NOMO-1 treated with DMSO at 0.1 percent for 48 hours (cell line): ENCODE measurements around the gene OMG.
"Not testable (repeated sequence)": the region's sequence is repeated elsewhere in the genome, so short reads cannot be mapped to it uniquely, and the experiment has no call there.

Experiments
- DNase-seq: peaks from one replicate; lab custom pipeline; 2025; ENCODE audit not compliant: unreplicated experiment; lab: John Stamatoyannopoulos, UW

OMG gene, protein sequence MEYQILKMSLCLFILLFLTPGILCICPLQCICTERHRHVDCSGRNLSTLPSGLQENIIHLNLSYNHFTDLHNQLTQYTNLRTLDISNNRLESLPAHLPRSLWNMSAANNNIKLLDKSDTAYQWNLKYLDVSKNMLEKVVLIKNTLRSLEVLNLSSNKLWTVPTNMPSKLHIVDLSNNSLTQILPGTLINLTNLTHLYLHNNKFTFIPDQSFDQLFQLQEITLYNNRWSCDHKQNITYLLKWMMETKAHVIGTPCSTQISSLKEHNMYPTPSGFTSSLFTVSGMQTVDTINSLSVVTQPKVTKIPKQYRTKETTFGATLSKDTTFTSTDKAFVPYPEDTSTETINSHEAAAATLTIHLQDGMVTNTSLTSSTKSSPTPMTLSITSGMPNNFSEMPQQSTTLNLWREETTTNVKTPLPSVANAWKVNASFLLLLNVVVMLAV

DNA sequence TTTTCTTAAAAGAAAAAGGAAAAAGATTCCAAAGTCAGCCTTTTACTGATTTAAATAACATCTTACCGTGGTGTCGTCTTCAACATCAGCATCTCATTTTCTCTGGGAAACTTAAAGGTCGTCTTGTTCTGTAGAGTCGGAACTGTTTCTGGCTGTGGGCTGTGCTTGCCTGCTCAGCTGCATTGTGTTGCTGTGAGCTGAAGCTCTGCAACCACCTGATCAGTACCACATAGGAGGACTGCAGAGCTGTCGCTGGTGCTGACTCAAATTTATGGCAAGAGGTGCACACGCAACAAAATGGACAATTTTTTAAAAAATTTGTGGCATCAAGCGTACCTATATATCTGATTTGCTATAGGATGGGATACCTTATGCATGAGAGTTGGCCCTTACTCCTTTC lies at the start of gene OMG:
Gene OMG (minus strand): TSS at position 150 of the 400 bp plus-strand sequence. CDS start 908 bp downstream, outside the sequence.
- DNase-seq = no peak

DNA sequence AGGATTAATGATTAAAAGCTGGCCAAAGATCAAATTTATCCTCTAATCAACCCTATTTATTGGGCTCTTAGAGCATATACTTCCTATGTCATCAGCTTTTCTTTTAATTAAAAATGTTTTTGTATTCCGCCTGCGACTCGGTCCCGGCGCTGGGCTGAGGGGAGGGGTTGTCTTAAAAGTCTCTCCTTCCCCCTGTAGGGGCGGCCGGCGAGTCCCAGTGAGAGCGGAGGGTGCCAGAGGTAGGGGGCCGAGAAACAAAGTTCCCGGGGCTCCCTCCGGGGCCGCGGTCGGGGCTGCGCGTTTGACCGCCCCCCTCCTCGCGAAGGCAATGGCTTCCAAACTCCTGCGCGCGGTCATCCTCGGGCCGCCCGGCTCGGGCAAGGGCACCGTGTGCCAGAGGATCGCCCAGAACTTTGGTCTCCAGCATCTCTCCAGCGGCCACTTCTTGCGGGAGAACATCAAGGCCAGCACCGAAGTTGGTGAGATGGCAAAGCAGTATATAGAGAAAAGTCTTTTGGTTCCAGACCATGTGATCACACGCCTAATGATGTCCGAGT lies 48.2 kb upstream of the OMG start:
- DNase-seq = not testable (repeated sequence)

DNA sequence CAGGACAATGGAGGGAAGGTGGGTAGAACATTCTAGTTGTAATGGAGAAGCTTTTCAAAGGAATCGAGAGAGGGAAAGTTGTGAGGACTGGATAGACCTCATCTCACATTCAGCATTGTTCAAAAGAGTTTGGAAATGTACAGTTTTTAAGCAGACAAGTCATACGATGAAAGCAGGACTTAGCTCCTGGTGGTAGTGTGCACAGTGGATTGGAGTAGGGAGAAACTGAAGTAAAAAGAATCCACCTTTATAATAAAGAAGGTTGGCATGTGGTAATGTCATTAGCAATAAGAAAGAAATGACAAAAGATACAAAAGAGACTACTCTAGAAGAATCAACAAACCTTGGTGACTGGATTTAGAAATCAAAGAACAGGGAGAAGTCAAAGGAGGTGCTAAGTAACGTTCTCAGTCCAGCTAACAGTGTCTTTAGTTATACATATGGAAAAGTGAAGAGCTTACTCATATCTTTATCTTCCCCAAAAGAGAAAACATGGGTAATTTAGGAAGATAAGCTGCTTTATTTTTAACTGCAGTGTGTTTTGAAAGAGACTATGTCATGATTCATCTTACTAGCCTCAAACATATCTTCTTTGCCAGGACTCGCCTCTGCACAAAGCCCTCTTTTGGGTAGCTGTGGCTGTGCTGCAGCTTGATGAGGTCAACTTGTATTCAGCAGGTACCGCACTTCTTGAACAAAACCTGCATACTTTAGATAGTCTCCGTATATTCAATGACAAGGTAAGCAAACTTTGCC lies 43.0 kb upstream of the OMG start:
- peak; percentile 72 for DNase-seq

DNA sequence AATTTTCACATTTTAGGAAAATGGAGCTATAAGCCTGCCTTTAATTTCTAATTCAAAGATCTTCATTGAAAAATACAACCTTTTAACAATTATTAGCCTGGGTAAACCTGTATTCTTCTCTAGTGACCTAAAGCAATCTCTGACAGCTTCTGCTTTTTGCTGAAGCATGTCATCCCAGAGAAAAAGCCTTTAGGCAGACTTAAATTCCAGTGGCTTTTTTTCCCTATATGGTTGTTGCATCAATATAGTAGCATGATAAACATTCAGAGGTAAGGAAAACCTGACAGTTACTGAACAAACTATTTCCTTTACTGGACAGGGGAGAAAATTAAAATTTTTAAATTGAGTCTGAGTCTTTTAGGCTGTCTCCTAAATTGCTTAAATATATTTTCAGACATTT lies 32.2 kb upstream of the OMG start:
- DNase-seq = no peak

DNA sequence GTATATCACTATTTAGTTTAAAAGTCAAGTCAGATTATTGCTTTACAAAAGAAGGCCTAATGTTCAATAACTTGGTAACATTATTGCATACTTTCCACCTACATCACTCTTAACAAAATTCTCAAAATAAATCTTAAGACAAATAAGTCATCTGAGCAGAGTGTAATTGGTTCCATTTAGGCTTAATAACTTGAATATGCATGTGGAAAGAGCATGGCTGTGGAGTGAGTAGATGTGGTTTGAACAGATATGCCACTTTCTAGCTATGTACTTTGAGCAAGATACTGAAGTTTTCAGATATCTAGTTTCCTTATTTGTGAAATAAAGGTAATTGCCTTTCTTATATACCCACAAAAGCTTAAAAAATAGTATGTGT lies 31.1 kb upstream of the OMG start:
- DNase-seq = no peak

DNA sequence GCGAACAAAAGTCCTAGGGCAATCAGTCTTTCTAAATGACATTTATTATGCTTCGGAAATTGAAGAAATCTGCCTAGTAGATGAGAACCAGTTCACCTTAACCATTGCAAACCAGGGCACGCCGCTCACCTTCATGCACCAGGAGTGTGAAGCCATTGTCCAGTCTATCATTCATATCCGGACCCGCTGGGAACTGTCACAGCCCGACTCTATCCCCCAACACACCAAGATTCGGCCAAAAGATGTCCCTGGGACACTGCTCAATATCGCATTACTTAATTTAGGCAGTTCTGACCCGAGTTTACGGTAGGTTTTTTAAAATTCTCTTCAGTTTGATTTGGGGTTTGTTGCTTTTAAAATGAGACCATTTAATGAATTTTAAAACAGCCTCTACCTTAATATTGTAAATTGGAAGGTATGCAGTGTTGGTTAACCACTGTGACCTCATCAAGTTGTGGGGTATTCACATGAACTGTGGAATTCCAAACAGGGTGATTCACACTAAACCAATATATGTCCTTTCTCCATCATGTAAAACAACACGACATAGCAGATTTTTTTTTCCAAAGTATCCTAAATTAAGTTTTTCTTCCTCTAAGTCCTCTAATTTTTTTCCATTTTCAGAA lies 30.6 kb upstream of the OMG start:
- no peak for DNase-seq

DNA sequence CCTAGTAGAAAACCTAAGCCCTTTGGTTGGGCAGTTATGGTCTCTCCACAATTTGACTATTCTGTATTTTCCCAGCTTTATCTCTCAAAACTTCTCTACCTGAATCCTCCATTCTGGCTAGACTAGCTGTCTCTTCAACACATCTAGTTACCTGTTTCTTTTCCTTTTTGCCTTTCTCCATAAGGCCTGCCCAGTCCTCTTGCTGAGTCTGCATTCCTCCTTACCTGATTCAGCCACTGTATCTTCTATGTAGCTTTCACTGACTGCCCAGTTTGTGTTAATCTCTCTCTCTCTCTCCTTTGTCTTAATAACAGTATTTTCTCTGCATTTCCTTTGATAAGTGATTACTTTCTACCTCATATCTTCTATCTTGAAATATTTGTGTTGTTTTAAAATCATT lies 26.5 kb upstream of the OMG start:
- DNase-seq = no peak

DNA sequence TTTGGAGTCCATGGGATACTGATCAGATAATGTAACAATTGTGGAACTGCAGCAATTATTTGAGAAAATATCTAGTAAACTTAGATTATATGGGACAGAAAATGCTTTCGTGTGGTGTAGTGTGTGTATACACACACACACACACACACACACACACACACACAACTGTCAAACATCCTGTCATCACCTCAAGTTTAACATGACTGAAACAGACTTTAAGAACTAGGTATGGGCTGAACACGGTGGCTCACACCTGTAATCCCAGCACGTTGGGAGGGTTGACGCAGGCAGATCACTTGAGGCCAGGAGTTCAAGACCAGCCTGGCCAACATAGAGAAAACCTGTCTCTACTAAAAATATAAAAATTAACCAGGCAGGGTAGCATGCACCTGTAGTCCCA lies 24.9 kb upstream of the OMG start:
- no peak for DNase-seq

DNA sequence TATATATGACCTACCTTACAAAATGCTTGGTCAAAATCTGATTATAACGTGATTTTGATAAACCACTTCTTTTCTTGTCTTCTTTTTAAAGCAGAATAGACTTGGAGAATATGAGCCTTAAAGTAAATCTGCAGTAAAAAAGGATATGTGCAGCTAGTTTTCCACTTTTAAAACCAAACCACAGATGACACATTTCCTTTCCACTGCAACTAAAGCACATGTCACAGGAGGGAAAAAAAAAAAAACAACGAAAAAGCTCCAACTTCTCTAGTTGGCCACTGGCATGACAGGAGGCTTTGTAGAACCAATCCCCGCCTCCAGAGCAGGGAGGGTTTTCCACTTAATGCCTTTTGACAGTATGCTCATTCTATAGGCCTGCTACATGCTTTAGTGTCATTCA lies 24.4 kb upstream of the OMG start, which contains the start of gene EVI2A:
Gene EVI2A (minus strand): TSS at position 142 of the 400 bp plus-strand sequence. CDS start 2,609 bp downstream, outside the sequence.
- peak; percentile 97 for DNase-seq

DNA sequence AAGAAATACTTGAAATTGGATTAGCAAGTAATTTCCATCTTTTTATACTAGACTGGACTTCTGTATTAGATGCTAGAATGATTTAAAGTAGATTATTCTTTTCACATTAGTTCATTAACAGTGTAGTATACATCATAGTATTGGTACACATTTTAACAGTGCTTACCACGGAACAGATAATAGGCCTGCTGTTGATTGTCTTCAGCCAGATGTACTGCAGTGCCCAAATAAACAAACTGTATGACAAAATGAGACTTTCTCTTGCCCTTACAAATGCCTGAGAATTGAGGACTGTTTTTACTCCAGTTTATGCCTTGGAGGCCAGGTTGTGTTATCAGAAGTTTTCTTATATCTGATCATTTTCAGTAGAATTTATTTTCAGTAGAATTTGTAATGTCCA lies 23.8 kb upstream of the OMG start:
- DNase-seq = peak; percentile 26

DNA sequence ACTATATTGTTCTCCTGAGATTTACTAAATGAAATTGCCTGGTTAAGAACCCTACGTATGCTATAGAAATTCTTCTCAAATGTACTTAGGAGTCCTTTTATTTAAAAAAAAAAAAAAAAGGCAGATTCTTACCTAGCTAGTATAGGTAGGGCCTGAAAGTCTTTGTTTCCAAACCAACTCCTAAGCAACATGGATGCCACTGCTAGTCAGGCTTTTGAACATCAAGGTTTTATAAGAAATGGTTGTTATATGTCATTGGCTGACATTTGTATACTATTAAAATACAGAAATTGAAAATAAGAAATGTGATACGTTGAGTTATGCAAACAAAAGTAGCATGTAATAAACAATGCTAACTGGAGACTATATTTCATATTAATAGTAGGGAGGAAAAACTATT lies 23.2 kb upstream of the OMG start:
- no peak for DNase-seq

DNA sequence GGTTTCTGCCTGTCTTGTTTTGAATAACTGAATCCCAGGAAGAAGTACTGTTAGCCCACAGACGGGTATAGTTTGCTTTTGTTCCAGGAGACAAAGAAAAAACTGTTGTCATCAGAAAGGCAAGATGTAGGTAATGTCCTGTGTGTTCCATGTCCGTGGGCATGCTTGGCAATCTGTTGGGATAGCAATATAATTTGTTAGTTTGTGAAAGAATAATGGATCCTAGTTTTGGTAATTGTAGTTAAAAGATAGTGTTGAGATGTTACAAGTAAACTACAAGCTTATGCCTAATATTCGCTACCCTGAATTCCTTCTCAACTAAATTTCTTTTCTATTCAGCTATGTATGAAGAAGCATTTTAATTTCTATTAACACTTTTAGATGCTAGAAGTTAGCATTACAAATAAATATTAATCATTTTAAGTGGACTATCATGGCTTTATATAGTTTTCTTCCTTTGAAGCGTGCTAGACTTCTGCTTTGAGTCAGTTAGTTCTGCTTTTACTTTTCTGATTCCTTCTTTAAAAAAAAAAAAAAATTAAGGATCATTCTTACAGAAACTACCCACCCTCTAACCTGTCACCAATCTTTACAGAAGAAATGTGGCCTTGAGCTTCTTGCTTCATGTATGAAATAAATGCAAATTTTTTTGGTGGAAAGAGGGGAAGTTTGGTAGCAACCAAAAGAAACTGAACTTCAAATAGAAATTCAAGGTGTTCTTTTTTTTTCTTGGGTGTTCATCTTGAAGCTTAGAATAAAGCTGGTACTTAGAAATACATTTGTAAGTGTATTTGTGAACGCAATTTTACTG lies 22.0 kb upstream of the OMG start:
- peak; percentile 81 for DNase-seq

DNA sequence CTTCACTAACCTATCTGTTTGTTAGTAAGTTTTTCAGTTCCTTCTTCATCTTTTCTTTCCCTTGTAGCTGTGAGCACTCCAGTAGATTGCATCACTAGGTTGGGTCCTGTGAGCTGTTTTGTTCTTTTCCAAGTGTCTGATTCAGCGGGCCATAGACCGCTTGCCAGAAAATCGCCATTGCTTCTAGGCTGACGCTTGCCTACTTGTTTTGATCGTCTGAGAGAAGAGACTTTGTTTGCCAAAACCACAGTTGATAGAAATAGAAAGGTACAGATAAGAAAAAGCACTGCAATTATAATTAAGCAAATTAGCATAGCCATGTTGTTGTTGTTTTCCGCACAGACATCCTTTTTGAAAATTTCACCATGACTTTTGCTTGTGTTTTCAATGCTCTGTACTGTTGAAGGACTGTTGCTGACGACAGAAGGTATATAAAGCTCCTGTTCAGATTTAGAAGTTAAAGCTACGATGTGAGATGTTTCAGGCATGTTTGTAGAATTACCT lies 21.3 kb upstream of the OMG start:
- DNase-seq = peak; percentile 89

DNA sequence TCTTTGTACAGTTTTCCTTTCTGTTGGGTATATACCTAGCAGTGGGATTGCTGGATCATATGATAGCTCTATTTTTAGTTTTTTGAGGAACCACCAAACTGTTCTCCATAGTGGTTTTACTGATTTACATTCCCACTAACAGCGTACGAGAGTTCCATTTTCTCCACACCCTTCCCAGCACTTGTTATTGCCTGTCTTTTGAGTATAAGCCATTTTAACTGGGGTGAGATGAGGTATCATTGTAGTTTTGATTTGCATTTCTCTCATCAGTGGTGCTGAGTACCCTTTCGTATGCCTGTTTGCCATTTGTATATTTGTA lies 17.7 kb upstream of the OMG start:
- DNase-seq = no peak

DNA sequence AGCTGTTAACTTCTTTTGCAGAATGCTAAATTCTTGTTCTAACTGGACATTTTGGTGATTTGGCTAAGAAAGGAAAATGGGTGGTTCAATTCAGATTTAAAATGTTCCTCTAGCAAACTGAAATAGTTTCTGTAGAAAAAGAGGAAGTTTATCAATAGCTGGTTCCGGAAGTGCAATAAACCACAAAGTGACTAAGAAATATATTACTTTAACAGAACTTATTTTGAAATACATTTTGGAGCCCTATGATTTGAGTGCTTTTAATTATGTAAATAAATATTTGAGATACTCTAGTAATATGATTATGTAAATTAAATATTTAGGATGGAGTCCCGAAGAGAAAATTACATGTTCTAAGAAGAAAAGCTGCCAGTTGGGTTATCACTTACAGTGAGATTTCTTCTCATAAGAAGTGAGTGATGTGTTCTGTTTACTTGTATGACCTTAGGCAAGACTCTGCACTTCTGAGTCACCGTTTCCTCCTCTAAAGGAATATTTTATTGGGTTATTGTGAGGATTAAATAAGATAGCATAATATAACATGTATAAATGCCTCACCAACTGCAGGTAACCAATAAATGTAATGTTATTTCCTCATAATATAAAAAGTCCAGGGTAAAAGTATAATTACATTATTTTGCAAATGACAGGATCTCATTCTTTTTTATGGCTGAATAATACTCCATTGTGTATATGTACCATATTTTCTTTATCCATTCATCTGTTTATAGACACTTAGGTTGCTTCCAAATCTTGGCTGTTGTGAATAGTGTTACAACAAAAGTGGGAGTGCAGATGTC lies 17.1 kb upstream of the OMG start, which contains the start of gene EVI2B:
Gene EVI2B (minus strand): TSS at position 73 of the 800 bp plus-strand sequence. CDS start 8,445 bp downstream, outside the sequence.
- DNase-seq = peak; percentile 97

DNA sequence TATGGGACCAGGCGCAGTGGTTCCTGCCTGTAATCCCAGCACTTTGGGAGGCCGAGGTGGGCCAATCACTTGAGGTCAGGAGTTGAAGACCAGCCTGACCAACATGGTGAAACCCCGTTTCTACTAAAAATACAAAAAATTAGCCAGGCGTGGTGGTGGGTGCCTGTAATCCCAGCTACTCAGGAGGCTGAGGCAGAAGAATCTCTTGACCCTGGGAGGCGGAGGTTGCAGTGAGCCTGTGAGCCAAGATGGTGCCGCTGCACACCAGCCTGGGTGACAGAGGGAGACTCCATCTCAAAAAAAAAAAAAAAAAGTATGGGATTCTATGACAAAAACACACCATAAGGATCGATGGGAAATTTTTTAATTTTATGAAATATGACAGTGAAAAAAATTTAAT lies 15.2 kb upstream of the OMG start:
- DNase-seq = peak; percentile 24

DNA sequence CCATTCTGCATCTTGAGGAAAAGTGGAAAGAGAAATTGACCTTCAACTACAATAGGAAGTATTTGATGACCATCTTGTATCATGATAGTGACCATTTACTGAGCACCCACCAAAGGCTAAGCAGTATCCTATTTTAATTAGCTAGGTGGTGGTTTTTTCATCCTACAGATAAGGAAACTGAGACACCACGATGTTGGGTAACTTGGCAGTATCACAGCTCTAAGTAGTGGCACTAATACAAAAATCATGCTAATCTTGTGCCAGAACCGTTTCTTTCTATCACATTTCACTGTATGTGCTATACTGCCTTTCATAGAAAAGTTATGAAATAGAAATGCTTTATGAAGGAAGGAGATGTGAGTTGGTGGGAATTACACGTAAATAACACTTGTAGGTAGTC lies 14.5 kb upstream of the OMG start:
- no peak for DNase-seq

DNA sequence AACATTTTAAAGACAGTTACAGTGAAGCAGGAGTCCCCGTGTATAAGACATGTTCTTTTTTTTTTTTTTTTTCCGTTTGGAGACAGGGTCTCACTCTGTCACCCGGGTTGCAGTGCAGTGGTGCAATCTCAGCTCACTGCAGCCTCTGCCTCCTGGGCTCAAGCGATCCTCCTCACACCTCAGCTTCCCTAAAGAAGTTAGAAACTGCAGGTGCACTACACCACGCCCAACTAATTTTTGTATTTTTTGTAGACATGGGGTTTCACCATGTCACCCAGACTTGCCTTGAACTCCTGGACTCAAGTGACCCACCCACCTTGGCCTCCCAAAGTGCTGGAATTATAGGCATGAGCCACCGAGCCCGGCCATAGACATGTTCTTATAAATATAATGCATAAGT lies 13.8 kb upstream of the OMG start:
- no peak for DNase-seq

DNA sequence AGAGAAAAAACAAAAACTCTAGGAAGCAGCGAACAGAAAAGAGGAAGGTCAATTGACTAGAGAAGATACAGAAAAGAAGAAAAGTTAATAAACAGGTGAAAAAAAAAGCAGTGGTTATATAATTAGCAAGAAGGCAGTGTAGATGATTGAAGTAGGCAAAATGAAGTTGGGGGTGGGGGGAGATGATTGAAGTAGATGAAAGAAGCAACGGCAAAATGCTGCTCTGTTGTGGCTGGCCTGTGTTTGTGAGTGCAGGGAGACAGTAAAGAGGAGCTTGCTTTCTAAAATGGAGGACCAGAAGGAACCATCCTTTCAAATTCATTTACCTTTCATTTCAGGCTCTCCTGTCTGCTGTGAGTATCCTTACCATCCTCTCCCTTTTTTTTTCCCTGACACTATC lies 13.2 kb upstream of the OMG start:
- peak; percentile 40 for DNase-seq

DNA sequence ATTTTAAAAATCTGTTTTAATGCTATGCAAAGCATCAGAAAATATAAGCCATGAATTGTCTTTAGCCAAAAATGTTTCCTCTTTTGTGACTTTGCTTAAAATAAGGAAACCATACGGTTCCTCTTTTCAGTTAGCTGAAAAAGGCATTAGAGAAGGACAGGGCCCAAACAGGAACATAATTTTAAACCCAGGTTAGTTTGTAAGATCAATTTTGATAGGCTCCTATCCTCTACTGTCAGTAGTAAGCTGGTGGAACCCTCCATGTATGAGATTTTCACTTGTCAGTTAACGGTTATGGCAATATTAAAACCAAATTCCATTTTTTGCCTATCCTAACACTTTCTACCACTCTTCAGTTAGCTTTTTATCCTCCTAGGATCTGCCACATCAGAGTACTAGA lies 12.5 kb upstream of the OMG start:
- peak; percentile 94 for DNase-seq
